Natural killer cell (primary cell): Measurements from ENCODE around the gene CACNA2D4. TPM values are rescaled to one million over a fixed set of nuclear protein-coding genes. Genes with fewer than 3 reads are reported as not detected.

Source experiments
- ATAC-seq, 3 donors: fragments of 150-1000 bp in 2 of 3; fragments of 200-7000 bp in 1 of 3; cut with Tn5 transposase; 1 replicate in 1 of 3; 2 replicates in 2 of 3; pipeline ENCODE4 v1.10.0; 2021; ENCODE audit warnings: mild to moderate bottlenecking in 2 of 3, moderate library complexity in 2 of 3
- DNase-seq, 2 donors: peaks; one replicate each; pipeline versions ENCODE4 v3.0.0 to v3.0.0-alpha.2; 2013 to 2021; ENCODE audit warnings: mixed read lengths in 1 of 2
- H3K27ac ChIP-seq: one replicate; pipeline ENCODE4 v1.5.1; 2013; ENCODE audit warnings: mild to moderate bottlenecking, low read length
- H3K27me3 ChIP-seq: one replicate; pipeline ENCODE4 v1.6.1; 2013; ENCODE audit warnings: low read length; ENCODE audit not compliant: control insufficient read depth, insufficient read depth
- H3K36me3 ChIP-seq: one replicate; pipeline ENCODE4 v1.6.1; 2013; ENCODE audit warnings: low read length; ENCODE audit not compliant: control insufficient read depth, insufficient read depth
- H3K4me1 ChIP-seq: one replicate; pipeline ENCODE4 v1.6.1; 2013; ENCODE audit warnings: low read length; ENCODE audit not compliant: control insufficient read depth, insufficient read depth
- H3K4me3 ChIP-seq: one replicate; pipeline ENCODE4 v1.5.1; 2013; ENCODE audit warnings: low read length
- H3K9me3 ChIP-seq: one replicate; pipeline ENCODE4 v1.6.1; 2013; ENCODE audit warnings: low read length; ENCODE audit not compliant: control insufficient read depth, insufficient read depth
- H3K27ac Mint-ChIP-seq, 2 donors: one replicate each; pipeline ENCODE4 v1.8.0; 2022; ENCODE audit warnings: mild to moderate bottlenecking in 2 of 2, mixed read lengths in 2 of 2, moderate library complexity in 1 of 2
- H3K27me3 Mint-ChIP-seq, 2 donors: one replicate each; pipeline ENCODE4 v1.8.0; 2022; ENCODE audit warnings: low read depth in 2 of 2, mixed read lengths in 2 of 2
- H3K36me3 Mint-ChIP-seq: one replicate; pipeline ENCODE4 v1.8.0; 2022; ENCODE audit warnings: mixed read lengths
- H3K4me1 Mint-ChIP-seq, 2 donors: one replicate each; pipeline ENCODE4 v1.8.0; 2022; ENCODE audit warnings: mixed read lengths in 2 of 2
- H3K4me3 Mint-ChIP-seq: one replicate; pipeline ENCODE4 v1.8.0; 2022; ENCODE audit warnings: mild to moderate bottlenecking, moderate library complexity, mixed read lengths
- H3K9me3 Mint-ChIP-seq, 2 donors: one replicate each; pipeline ENCODE4 v1.8.0; 2022; ENCODE audit warnings: mixed read lengths in 2 of 2
- CTCF ChIP-seq: fragments of 200-600 bp; IDR thresholded peaks from one replicate; pipeline ENCODE4 v1.8.0; 2022; ENCODE audit warnings: antibody characterized with exemption
- WGBS: methylation state at CpG from one replicate; pipeline ENCODE4 v1.1.7; 2013; ENCODE audit warnings: missing lambda C conversion rate; ENCODE audit not compliant: insufficient coverage; 5-methylcytosine and 5-hydroxymethylcytosine counted together
- intact Hi-C: fragments of 100-400 bp; cut with micrococcal nuclease; formaldehyde crosslinking; loops from one replicate; pipeline ENCODE4 v1.14.2; 2022
- total RNA-seq, 4 donors: library from RNA; stranded (reverse); fragments of 120-200 nt in 1 of 4; gene quantifications; one replicate each; pipeline versions ENCODE4 v1.2.3 to v1.2.4, GENCODE V29; 2013 to 2022

The CACNA2D4 gene
- total RNA-seq, 3 donors from 2014 or later (not counting 1 experiment from before 2014, with no cell fraction given): 26.5 to 49.6 (median 34.9) TPM

GRCh38 chr12:1882405-1882804 is 36.0 kb downstream of the CACNA2D4 start:
- no peaks in the 10 kb centered on the region for H3K36me3 Mint-ChIP-seq
- no peak for ATAC-seq
- peaks cover 7 to 13% of the 10 kb centered on the region in 2 donors for H3K27me3 Mint-ChIP-seq
- Histone ChIP-seq H3K4me3 (no peak overlapping the region), H3K36me3 (no peaks in the 10 kb centered on the region), H3K4me1 (no peaks in the 10 kb centered on the region), H3K27ac (no peak overlapping the region), H3K27me3 (no peaks in the 10 kb centered on the region), H3K9me3 (no peaks in the 10 kb centered on the region)
- H3K4me3 Mint-ChIP-seq: no peak overlapping the region
- no peak overlapping the region for H3K27ac Mint-ChIP-seq
- intact Hi-C loops: no loop called here
- DNase-seq: no peak
- H3K9me3 Mint-ChIP-seq: no peaks in the 10 kb centered on the region
- no peak for TF ChIP-seq CTCF
- WGBS: 89% methylated on average over 8 of the region's 8 CpGs
- H3K4me1 Mint-ChIP-seq: no peaks in the 10 kb centered on the region

GRCh38 chr12:1881936-1882335 is 36.5 kb downstream of the CACNA2D4 start:
- TF ChIP-seq CTCF: no peak
- no peaks in the 10 kb centered on the region for H3K36me3 ChIP-seq
- H3K4me3 Mint-ChIP-seq: no peak overlapping the region
- no peak overlapping the region for H3K27ac ChIP-seq
- H3K27me3 ChIP-seq: no peaks in the 10 kb centered on the region
- ATAC-seq (no peak), DNase-seq (no peak)
- H3K4me3 ChIP-seq: no peak overlapping the region
- H3K36me3 Mint-ChIP-seq: no peaks in the 10 kb centered on the region
- H3K4me1 ChIP-seq: no peaks in the 10 kb centered on the region
- no peaks in the 10 kb centered on the region for H3K9me3 ChIP-seq
- no peaks in the 10 kb centered on the region for H3K4me1 Mint-ChIP-seq
- 77% methylated on average over 3 of the region's 3 CpGs for WGBS
- no peaks in the 10 kb centered on the region for H3K9me3 Mint-ChIP-seq
- H3K27ac Mint-ChIP-seq: no peak overlapping the region
- intact Hi-C loops: no loop called here
- H3K27me3 Mint-ChIP-seq: peaks cover 6 to 8% of the 10 kb centered on the region in 2 donors

GRCh38 chr12:1881301-1881700 is 37.2 kb downstream of the CACNA2D4 start:
- Histone ChIP-seq H3K36me3 (no peaks in the 10 kb centered on the region), H3K27ac (no peak overlapping the region), H3K4me1 (no peaks in the 10 kb centered on the region), H3K4me3 (no peak overlapping the region), H3K27me3 (no peaks in the 10 kb centered on the region), H3K9me3 (no peaks in the 10 kb centered on the region)
- TF ChIP-seq CTCF: no peak
- ATAC-seq (no peak), DNase-seq (no peak)
- WGBS: 96% methylated on average over 7 of the region's 8 CpGs
- intact Hi-C loops: no loop called here
- H3K36me3 Mint-ChIP-seq: no peaks in the 10 kb centered on the region
- no peak overlapping the region for H3K4me3 Mint-ChIP-seq
- H3K4me1 Mint-ChIP-seq: no peaks in the 10 kb centered on the region
- H3K27ac Mint-ChIP-seq: no peak overlapping the region
- H3K27me3 Mint-ChIP-seq: peaks cover 2% of the 10 kb centered on the region in 2 donors
- H3K9me3 Mint-ChIP-seq: no peaks in the 10 kb centered on the region

GRCh38 chr12:1880876-1881275 is 37.6 kb downstream of the CACNA2D4 start:
- Mint-ChIP-seq H3K4me3 (no peak overlapping the region), H3K36me3 (no peaks in the 10 kb centered on the region), H3K27ac (no peak overlapping the region), H3K9me3 (no peaks in the 10 kb centered on the region), H3K27me3 (peaks cover 0 to 2% of the 10 kb centered on the region in 2 donors), H3K4me1 (no peaks in the 10 kb centered on the region)
- Histone ChIP-seq H3K9me3 (no peaks in the 10 kb centered on the region), H3K27ac (no peak overlapping the region), H3K27me3 (no peaks in the 10 kb centered on the region), H3K4me1 (no peaks in the 10 kb centered on the region), H3K36me3 (no peaks in the 10 kb centered on the region), H3K4me3 (no peak overlapping the region)
- WGBS: over 99% methylated on average over 7 of the region's 7 CpGs
- intact Hi-C loops: no loop called here
- DNase-seq (no peak), ATAC-seq (no peak)
- no peak for TF ChIP-seq CTCF
